22Rv1 (cell line): ENCODE measurements around the gene SOX9.
A peak's percentile ranks its signal among the peaks of the same experiment; 100 is the strongest.

Source experiments
- H3K27ac ChIP-seq: fragments of 450-650 bp; 2 replicates; pipeline ENCODE4 v1.5.1; 2017
- ZFX ChIP-seq: fragments of 450-650 bp; IDR thresholded peaks from 2 replicates; pipeline ENCODE4 v1.6.1; 2017; ENCODE audit warnings: antibody characterized with exemption, borderline replicate concordance
- TF ChIP-seq, protein P1 (sequence below): fragments of 450-650 bp; IDR thresholded peaks from 2 replicates; pipeline ENCODE4 v1.5.1; 2017; ENCODE audit warnings: mild to moderate bottlenecking

SOX9 gene

DNA sequence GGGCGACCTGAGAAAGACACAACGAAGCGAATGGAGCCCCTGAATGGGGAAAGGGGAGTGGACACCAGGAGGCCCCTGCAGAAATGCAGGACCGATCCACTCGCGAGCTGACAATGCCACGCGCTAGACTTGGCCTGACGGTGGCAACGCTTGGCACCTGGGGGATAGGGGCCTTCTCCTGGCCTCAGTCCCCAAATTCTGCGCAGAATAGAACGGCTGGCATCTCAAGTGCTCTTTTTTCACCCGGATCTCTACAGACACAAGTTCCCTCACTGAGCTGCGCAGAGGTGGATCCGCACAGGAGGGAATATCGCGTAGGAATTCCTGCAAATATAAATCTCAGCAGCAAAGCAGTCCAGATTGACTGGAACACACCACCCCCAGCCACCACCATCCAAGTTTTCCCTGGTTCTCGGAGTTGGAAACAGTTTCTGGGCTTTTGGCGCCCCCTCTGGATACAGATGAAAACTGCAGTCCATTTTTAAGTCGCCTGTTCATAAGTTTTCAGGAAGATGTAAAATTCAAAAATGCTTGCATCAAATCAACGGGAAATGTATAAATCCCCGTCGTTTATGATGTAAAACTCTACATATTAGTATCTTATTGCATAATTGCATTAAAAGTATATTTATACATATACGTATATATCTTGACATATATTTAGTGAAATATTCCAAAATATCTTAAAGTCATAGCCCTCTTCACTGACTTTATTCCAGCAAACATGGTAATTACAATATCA lies 2.3 kb upstream of the SOX9 start:
- H3K27ac ChIP-seq = peak overlapping the region; percentile 89
- TF ChIP-seq ZFX = no peak
- TF ChIP-seq, protein P1, sequence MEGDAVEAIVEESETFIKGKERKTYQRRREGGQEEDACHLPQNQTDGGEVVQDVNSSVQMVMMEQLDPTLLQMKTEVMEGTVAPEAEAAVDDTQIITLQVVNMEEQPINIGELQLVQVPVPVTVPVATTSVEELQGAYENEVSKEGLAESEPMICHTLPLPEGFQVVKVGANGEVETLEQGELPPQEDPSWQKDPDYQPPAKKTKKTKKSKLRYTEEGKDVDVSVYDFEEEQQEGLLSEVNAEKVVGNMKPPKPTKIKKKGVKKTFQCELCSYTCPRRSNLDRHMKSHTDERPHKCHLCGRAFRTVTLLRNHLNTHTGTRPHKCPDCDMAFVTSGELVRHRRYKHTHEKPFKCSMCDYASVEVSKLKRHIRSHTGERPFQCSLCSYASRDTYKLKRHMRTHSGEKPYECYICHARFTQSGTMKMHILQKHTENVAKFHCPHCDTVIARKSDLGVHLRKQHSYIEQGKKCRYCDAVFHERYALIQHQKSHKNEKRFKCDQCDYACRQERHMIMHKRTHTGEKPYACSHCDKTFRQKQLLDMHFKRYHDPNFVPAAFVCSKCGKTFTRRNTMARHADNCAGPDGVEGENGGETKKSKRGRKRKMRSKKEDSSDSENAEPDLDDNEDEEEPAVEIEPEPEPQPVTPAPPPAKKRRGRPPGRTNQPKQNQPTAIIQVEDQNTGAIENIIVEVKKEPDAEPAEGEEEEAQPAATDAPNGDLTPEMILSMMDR = peak; percentile 93

DNA sequence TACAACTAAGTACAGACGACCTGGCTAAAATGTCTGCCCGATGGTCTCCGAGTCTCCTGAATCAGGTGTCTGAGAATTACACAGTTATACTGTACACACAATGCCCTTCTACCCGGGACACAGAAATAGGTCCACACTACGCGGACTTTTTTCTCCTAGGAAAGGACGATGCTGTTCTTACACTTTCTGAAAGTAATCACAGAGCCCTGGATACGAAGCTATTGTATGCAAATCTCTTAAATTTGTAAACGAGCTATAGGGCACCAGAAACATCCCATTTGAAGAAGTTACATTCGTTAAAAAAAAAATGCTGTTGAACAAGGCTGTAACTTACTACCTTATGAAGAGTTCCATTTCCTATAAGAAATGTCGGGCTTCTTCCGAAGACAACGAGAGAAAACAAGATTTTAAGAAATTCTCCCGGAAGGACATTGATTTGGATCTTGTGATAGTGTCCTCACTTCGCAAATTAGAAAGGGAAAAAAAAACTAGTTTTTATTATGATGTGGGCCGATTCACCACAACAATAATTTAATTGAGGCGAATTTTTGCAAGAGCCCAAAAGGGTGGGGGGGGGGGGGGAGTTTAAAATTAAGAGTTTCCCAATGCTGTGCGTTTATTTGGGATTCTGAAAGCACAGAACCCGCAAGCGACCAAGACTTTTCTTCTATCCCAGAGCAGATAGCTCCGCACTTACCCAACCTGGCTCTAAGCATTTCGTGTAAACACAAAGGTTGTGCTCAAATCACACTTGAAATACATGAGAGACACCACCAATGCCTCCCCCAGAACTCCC lies 1.5 kb upstream of the SOX9 start:
- peak overlapping the region; percentile 89 for H3K27ac ChIP-seq
- TF ChIP-seq ZFX = no peak
- TF ChIP-seq, protein P1 = no peak

DNA sequence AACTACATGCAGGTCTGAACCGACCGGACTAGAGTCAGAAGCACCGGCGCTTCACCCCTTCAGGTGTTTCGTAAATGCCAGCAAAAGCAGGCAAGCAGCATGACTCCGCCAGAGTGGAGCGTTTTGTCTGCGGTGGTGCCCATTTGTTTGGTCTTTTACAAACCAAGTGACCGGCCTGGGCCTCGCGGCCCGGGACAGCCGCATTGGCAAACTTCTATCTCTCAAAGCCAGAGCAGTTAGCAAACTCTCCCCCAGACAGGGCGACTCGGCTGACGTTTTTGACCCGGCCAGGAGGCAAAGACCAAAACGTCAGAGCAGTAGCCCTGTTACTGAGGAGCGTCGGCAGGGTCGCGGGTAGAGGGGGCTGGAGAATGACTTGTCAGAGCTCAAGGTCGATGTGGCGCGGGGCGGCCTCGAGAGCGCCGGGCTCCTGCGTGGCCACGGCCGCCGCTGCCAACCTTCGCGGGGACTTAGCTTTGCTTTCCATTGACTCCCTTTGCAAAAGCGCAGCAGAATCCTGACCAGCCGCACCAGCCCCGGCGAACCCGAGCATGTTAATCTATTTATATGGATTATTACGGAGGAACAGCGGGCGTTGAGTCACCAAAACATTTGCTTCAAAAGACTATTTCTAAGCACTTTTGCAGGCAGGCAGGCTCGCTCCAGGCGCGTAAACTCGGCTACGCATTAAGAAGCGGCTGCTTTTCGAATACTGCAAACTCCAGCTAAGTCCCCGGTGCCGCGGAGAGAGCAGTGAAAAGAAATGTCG lies 763 bp upstream of the SOX9 start:
- peak overlapping the region; percentile 89 for H3K27ac ChIP-seq

DNA sequence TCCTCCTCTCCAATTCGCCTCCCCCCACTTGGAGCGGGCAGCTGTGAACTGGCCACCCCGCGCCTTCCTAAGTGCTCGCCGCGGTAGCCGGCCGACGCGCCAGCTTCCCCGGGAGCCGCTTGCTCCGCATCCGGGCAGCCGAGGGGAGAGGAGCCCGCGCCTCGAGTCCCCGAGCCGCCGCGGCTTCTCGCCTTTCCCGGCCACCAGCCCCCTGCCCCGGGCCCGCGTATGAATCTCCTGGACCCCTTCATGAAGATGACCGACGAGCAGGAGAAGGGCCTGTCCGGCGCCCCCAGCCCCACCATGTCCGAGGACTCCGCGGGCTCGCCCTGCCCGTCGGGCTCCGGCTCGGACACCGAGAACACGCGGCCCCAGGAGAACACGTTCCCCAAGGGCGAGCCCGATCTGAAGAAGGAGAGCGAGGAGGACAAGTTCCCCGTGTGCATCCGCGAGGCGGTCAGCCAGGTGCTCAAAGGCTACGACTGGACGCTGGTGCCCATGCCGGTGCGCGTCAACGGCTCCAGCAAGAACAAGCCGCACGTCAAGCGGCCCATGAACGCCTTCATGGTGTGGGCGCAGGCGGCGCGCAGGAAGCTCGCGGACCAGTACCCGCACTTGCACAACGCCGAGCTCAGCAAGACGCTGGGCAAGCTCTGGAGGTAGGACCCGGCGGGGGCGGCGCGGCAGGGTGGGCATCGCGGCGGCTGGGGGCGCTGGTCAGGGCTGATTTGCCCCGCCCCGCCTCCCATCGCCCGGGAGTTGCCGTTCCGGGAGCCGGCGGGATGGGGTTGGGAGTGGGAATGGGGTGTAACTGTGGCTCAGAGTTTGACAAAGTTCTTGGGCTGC lies 567 bp downstream of the SOX9 start:
- TF ChIP-seq, protein P1 = peak; percentile 27
- no peak for TF ChIP-seq ZFX
- H3K27ac ChIP-seq = peak overlapping the region; percentile 89

More for the DNA sequence above, 763 bp upstream of the SOX9 start:
- TF ChIP-seq, protein P1 = no peak
- TF ChIP-seq ZFX = no peak

DNA sequence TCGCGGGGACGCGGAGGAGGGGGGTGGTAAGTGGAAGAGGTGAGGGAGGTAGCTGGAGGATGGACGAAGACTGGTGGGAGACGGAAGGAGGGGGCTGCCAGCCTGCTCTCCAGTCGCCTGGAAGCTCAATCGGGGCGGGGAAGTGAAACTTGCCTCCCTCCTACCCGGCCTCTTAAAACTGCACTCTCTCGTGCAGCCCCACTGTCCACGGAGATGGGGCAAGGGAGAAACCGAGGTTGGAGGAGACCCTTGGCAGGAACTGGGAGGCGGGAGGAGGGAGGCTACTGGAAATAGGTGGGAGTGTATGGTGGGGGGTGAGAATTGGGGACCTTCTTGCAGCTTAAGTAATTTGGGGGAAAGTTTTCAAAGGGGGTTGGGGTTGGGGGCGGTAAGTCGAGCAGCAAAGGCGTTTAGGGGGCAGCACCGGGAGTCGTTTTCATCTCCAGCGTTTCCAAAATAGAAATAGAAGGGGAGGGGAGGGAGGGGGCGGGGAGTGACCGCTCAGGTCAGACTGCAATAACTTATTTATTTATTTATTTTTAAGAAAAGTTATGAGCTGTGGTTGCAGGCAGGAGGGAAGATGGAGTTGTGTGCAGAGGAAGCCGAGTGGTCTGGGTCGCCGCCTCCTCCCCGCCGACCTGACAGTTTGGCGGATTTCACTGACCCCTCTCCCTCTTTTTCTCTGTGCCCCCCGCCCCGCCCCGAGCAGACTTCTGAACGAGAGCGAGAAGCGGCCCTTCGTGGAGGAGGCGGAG lies 1.4 kb downstream of the SOX9 start:
- peak overlapping the region; percentile 89 for H3K27ac ChIP-seq

More for the DNA sequence above, 1.4 kb downstream of the SOX9 start:
- TF ChIP-seq, protein P1 = no peak
- no peak for TF ChIP-seq ZFX
